ENCODE results near the gene RPL5.

DNA sequence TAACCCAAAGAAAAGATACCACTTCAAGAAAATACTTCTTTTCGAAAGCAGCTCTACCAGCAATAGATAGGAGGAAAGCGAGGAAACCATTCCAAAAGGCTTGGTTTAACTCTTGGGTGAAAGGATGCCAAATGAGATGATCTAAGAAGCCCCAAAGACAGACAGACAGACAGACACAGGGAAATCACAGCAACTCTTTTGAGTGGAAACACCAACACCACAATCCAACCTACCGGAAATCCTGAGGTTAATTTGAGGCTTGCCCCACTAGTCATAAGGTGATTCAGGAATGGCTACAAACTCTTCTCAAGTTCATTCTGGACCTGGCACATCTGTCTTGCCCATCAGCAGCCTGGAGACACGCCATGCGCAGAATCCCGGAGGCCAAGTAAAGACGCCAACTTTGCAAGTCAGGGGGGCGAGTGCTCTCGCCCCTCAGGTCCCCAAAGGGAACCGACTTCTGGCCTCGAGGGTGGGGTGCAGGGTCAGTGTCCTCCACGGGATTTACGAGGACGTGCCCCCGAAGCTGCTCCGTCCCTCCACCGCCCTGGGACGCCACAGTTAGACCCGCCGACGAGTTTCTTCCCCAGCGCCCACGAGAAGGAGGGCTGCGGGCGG, 47.7 kb upstream of the RPL5 start:
- TF ChIP-seq, protein P1, sequence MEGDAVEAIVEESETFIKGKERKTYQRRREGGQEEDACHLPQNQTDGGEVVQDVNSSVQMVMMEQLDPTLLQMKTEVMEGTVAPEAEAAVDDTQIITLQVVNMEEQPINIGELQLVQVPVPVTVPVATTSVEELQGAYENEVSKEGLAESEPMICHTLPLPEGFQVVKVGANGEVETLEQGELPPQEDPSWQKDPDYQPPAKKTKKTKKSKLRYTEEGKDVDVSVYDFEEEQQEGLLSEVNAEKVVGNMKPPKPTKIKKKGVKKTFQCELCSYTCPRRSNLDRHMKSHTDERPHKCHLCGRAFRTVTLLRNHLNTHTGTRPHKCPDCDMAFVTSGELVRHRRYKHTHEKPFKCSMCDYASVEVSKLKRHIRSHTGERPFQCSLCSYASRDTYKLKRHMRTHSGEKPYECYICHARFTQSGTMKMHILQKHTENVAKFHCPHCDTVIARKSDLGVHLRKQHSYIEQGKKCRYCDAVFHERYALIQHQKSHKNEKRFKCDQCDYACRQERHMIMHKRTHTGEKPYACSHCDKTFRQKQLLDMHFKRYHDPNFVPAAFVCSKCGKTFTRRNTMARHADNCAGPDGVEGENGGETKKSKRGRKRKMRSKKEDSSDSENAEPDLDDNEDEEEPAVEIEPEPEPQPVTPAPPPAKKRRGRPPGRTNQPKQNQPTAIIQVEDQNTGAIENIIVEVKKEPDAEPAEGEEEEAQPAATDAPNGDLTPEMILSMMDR (IDR thresholded peaks at IDR 0.05), result no peak
- TF ChIP-seq POLR2AphosphoS5 (IDR thresholded peaks at IDR 0.05) (no peak), POLR2A (IDR thresholded peaks at IDR 0.05) (no peak)

Data from prostate gland (tissue), 2 donors.